ENCODE measurements around the gene LTN1. TPM values are rescaled to one million over a fixed set of nuclear protein-coding genes. Genes with fewer than 3 reads are reported as not detected.

Gene LTN1
- total RNA-seq, 1 experiment from 2014 or later, result 18.7 TPM

DNA sequence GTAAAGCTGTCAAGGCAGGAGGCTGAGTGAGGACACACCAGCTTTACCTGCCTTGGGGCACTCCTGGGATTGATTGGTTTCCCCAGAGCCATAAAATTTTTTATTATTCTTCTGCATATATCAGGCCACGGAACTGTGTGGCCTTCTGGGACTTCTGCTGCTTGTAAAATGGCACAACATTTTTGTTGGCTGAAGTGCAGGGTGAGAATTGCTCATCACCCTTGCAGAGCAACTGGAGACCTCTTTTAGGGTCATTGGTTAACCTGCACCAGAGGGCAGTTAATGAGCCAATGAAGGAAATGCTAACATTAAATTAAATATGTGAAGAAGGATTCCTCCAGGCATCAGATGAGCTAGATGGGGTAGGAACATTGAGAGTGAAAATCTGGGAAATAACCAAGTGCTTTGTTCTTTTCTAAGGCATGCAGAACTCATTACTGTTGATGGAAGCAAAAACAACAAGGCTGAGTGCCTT is 87.7 kb downstream of the LTN1 start:
- no peaks in the 10 kb centered on the region for H4K20me1 ChIP-seq (ENCODE audit: insufficient read depth)
- H3K4me3 ChIP-seq, result no peak overlapping the region
- TF ChIP-seq, protein P1, sequence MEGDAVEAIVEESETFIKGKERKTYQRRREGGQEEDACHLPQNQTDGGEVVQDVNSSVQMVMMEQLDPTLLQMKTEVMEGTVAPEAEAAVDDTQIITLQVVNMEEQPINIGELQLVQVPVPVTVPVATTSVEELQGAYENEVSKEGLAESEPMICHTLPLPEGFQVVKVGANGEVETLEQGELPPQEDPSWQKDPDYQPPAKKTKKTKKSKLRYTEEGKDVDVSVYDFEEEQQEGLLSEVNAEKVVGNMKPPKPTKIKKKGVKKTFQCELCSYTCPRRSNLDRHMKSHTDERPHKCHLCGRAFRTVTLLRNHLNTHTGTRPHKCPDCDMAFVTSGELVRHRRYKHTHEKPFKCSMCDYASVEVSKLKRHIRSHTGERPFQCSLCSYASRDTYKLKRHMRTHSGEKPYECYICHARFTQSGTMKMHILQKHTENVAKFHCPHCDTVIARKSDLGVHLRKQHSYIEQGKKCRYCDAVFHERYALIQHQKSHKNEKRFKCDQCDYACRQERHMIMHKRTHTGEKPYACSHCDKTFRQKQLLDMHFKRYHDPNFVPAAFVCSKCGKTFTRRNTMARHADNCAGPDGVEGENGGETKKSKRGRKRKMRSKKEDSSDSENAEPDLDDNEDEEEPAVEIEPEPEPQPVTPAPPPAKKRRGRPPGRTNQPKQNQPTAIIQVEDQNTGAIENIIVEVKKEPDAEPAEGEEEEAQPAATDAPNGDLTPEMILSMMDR (conservative IDR thresholded peaks at IDR 0.05), result no peak
- no peak for TF ChIP-seq EZH2 (IDR thresholded peaks at IDR 0.05; ENCODE audit: low read depth)
- H3K4me1 ChIP-seq (replicated peaks; ENCODE audit: insufficient read depth), result no peaks in the 10 kb centered on the region
- CTCF ChIA-PET, result no interaction called here
- H3K79me2 ChIP-seq (ENCODE audit: low read depth), result no peaks in the 10 kb centered on the region
- no peaks in the 10 kb centered on the region for H3K9me3 ChIP-seq (ENCODE audit: insufficient read depth, low read depth)
- H3F3A ChIP-seq (ENCODE audit: insufficient read depth, low read depth), result no peaks in the 10 kb centered on the region
- BruUV-seq (replicated peaks), result no TSS peak
- H2AFZ ChIP-seq, result no peak overlapping the region
- no peak overlapping the region for H3K27ac ChIP-seq
- intact Hi-C loops (cut with micrococcal nuclease; ENCODE audit: unreplicated experiment), result no loop called here
- no peaks in the 10 kb centered on the region for H3K36me3 ChIP-seq (ENCODE audit: low read depth)
- DNase-seq, result no peak
- H3K9me2 ChIP-seq (ENCODE audit: insufficient read depth), result no peaks in the 10 kb centered on the region
- no peaks in the 10 kb centered on the region for H3K27me3 ChIP-seq (ENCODE audit: insufficient read depth, low read depth)
- H3K4me2 ChIP-seq, result no peak overlapping the region
- POLR2A ChIA-PET (ENCODE audit: unreplicated experiment), result no interaction called here

DNA sequence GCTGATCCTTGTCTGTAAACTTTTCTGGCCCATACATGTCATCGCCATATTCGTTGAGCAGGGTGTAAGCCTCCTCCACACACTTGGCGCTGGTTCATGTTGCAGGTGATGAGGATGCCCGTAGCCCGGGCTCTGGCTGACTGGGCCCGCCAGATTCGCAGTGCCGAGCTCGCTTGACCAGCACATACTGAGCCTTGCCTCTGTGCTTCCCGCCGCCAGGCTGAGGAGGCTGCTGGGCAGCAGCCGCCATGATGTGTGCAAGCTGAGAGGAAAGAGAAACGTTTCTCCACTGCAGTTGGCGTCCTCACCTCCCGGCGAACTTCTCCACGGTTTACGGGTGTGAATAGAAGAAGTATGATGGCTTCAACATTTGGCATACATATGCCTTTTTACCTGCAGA is 89.2 kb downstream of the LTN1 start:
- POLR2A ChIA-PET (ENCODE audit: unreplicated experiment), result no interaction called here
- H4K20me1 ChIP-seq (ENCODE audit: insufficient read depth), result no peaks in the 10 kb centered on the region
- H3K9me3 ChIP-seq (ENCODE audit: insufficient read depth, low read depth), result no peaks in the 10 kb centered on the region
- H3K4me3 ChIP-seq, result no peak overlapping the region
- no peaks in the 10 kb centered on the region for H3K27me3 ChIP-seq (ENCODE audit: insufficient read depth, low read depth)
- H3K4me2 ChIP-seq, result no peak overlapping the region
- CTCF ChIA-PET, result no interaction called here
- no peak overlapping the region for H2AFZ ChIP-seq
- no peaks in the 10 kb centered on the region for H3F3A ChIP-seq (ENCODE audit: insufficient read depth, low read depth)
- no peaks in the 10 kb centered on the region for H3K9me2 ChIP-seq (ENCODE audit: insufficient read depth)
- H3K79me2 ChIP-seq (ENCODE audit: low read depth), result no peaks in the 10 kb centered on the region
- H3K27ac ChIP-seq, result no peak overlapping the region
- no TSS peak for BruUV-seq (replicated peaks)
- no peaks in the 10 kb centered on the region for H3K36me3 ChIP-seq (ENCODE audit: low read depth)
- H3K4me1 ChIP-seq (replicated peaks; ENCODE audit: insufficient read depth), result no peaks in the 10 kb centered on the region
- no peak for DNase-seq
- TF ChIP-seq, protein P1 (conservative IDR thresholded peaks at IDR 0.05), result no peak
- no peak for TF ChIP-seq EZH2 (IDR thresholded peaks at IDR 0.05; ENCODE audit: low read depth)
- intact Hi-C loops (cut with micrococcal nuclease; ENCODE audit: unreplicated experiment), result no loop called here

DNA sequence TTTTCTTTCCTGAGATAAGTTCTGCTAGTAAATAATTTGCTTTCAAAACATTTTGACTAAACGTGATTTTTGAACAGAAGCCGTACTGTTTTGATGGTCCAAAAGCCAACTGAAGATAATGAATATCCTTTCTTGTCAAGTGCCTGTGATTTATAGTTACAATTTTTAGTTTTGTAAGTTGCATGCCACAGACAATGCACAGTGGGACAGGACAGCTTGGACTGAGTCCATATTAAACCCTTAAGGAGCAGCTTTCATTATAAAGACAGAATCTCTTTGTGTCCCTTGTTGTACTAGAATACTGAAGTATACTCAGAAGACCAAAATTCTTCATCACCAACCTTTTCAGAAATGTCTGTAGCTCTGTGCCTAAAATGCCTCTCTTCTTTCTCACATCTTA is 92.2 kb downstream of the LTN1 start:
- no peak for DNase-seq
- Histone ChIP-seq H3F3A (ENCODE audit: insufficient read depth, low read depth) (no peaks in the 10 kb centered on the region), H2AFZ (no peak overlapping the region), H3K36me3 (ENCODE audit: low read depth) (no peaks in the 10 kb centered on the region), H3K27me3 (ENCODE audit: insufficient read depth, low read depth) (no peaks in the 10 kb centered on the region), H3K4me2 (no peak overlapping the region), H3K9me3 (ENCODE audit: insufficient read depth, low read depth) (no peaks in the 10 kb centered on the region), H4K20me1 (ENCODE audit: insufficient read depth) (no peaks in the 10 kb centered on the region), H3K9me2 (ENCODE audit: insufficient read depth) (no peaks in the 10 kb centered on the region), H3K27ac (no peak overlapping the region), H3K79me2 (ENCODE audit: low read depth) (no peaks in the 10 kb centered on the region), H3K4me3 (no peak overlapping the region), H3K4me1 (replicated peaks; ENCODE audit: insufficient read depth) (no peaks in the 10 kb centered on the region)
- intact Hi-C loops (cut with micrococcal nuclease; ENCODE audit: unreplicated experiment), result no loop called here
- no TSS peak for BruUV-seq (replicated peaks)
- TF ChIP-seq, protein P1 (conservative IDR thresholded peaks at IDR 0.05), result no peak
- TF ChIP-seq EZH2 (IDR thresholded peaks at IDR 0.05; ENCODE audit: low read depth), result no peak
- CTCF ChIA-PET, result no interaction called here
- POLR2A ChIA-PET (ENCODE audit: unreplicated experiment), result no interaction called here

Data from PC-9 (cell line).